SK-N-SH (cell line): ENCODE results near the gene ARHGEF7. TPM values are rescaled to one million over a fixed set of nuclear protein-coding genes. Genes with fewer than 3 reads are reported as not detected.
A peak's percentile ranks its signal among the peaks of the same experiment; 100 is the strongest.

Experiments used
- CTCF ChIA-PET: fragments of 300-600, 350-600 bp; formaldehyde crosslinking; extraction: SDS; loops from one replicate; lab custom pipeline; 2021; lab: Yijun Ruan, JAX
- POLR2A ChIA-PET: fragments of 350-600 bp; sonication (Branson Sonifier 250); formaldehyde crosslinking; extraction: SDS; loops from one replicate; lab custom pipeline; 2020; ENCODE audit warnings: antibody characterized with exemption, inconsistent platforms; lab: Yijun Ruan, JAX
- DNase-seq: peaks from one replicate; pipeline ENCODE4 v3.0.0; 2012
- H2AFZ ChIP-seq: fragments of 200-600 bp; sonication (generic); 2 replicates; pipeline ENCODE4 v1.8.1; 2016; ENCODE audit warnings: antibody characterized with exemption, mild to moderate bottlenecking, low read depth
- H3F3A ChIP-seq: fragments of 200-600 bp; sonication (generic); replicated peaks from 2 replicates; pipeline ENCODE3; 2016; ENCODE audit warnings: antibody characterized with exemption, mild to moderate bottlenecking; ENCODE audit not compliant: insufficient read depth
- H3K27ac ChIP-seq, 2 experiments: fragments of 200-500 bp in 1 of 2; fragments of 200-600 bp in 1 of 2; sonication (Bioruptor generic) in 1 of 2; sonication (generic), shearing (Covaris generic) in 1 of 2; 2 replicates each; pipeline versions ENCODE4 v1.5.1 to v1.6.1; 2014 to 2016; ENCODE audit warnings: low read depth in 2 of 2, inconsistent platforms in 1 of 2, low read length in 1 of 2, mild to moderate bottlenecking in 1 of 2, mixed read lengths in 1 of 2
- H3K27me3 ChIP-seq: fragments of 200-600 bp; sonication (generic), shearing (Covaris generic); 2 replicates; pipeline ENCODE4 v1.6.1; 2016; ENCODE audit warnings: mixed run types; ENCODE audit not compliant: insufficient read depth
- H3K36me3 ChIP-seq, 2 experiments: fragments of 200-500 bp in 1 of 2; fragments of 200-600 bp in 1 of 2; sonication (Bioruptor generic) in 1 of 2; sonication (generic) in 1 of 2; replicated peaks in 1 of 2; 2 replicates each; pipeline versions ENCODE3 to v1.5.1; 2014 to 2016; ENCODE audit warnings: low read length in 1 of 2, mild to moderate bottlenecking in 1 of 2; ENCODE audit not compliant: insufficient read depth in 2 of 2, control insufficient read depth in 1 of 2
- H3K4me1 ChIP-seq, 2 experiments: fragments of 200-500 bp in 1 of 2; fragments of 200-600 bp in 1 of 2; sonication (Bioruptor generic) in 1 of 2; sonication (generic), shearing (Covaris generic) in 1 of 2; 2 replicates each; pipeline versions ENCODE4 v1.5.1 to v1.6.1; 2014 to 2016; ENCODE audit warnings: low read depth in 1 of 2, low read length in 1 of 2, mixed run types in 1 of 2; ENCODE audit not compliant: insufficient read depth in 2 of 2, control insufficient read depth in 1 of 2
- H3K4me2 ChIP-seq: fragments of 200-600 bp; sonication (generic), shearing (Covaris generic); 2 replicates; pipeline ENCODE4 v1.6.1; 2017; ENCODE audit warnings: mixed run types
- H3K4me3 ChIP-seq, 2 experiments: fragments of 200-500 bp in 1 of 2; fragments of 200-600 bp in 1 of 2; sonication (Bioruptor generic) in 1 of 2; sonication (generic), shearing (Covaris generic) in 1 of 2; 2 replicates each; pipeline versions ENCODE4 v1.5.1 to v1.8.1; 2014 to 2016; ENCODE audit warnings: low read depth in 2 of 2, inconsistent platforms in 1 of 2, low read length in 1 of 2, mild to moderate bottlenecking in 1 of 2, mixed read lengths in 1 of 2, moderate library complexity in 1 of 2
- H3K79me2 ChIP-seq: fragments of 200-600 bp; sonication (generic); 2 replicates; pipeline ENCODE4 v1.8.1; 2017; ENCODE audit warnings: mild to moderate bottlenecking; ENCODE audit not compliant: insufficient read depth
- H3K9ac ChIP-seq: fragments of 200-600 bp; sonication (generic); 2 replicates; pipeline ENCODE4 v1.6.1; 2017; ENCODE audit warnings: mixed run types
- H3K9me2 ChIP-seq: fragments of 200-600 bp; sonication (generic); 2 replicates; pipeline ENCODE4 v1.6.1; 2017; ENCODE audit warnings: mixed run types
- H3K9me3 ChIP-seq: fragments of 200-600 bp; sonication (generic); 2 replicates; pipeline ENCODE4 v1.6.1; 2017; ENCODE audit warnings: mixed run types, mild to moderate bottlenecking, moderate library complexity
- H4K20me1 ChIP-seq: fragments of 200-600 bp; sonication (generic); 2 replicates; pipeline ENCODE4 v1.6.1; 2017; ENCODE audit warnings: mild to moderate bottlenecking, mixed run types; ENCODE audit not compliant: insufficient read depth
- ELF1 ChIP-seq: IDR thresholded peaks from 2 replicates; pipeline ENCODE4 v1.4.0; 2012
- EZH2phosphoT487 ChIP-seq: fragments of 200-600 bp; sonication (generic); IDR thresholded peaks from 2 replicates; pipeline ENCODE4 v1.6.1; 2017; ENCODE audit warnings: low read depth, mixed run types, mild to moderate bottlenecking, antibody characterized with exemption, moderate library complexity, borderline replicate concordance
- GABPA ChIP-seq: IDR thresholded peaks from 2 replicates; pipeline ENCODE4 v1.4.0; 2012; ENCODE audit warnings: low read depth, mild to moderate bottlenecking
- GATA2 ChIP-seq: sonication (generic); formaldehyde crosslinking; IDR thresholded peaks from 2 replicates; pipeline ENCODE4 v1.5.0; 2020; ENCODE audit warnings: mild to moderate bottlenecking, missing genetic modification reagents
- MEF2A ChIP-seq: IDR thresholded peaks from 2 replicates; pipeline ENCODE4 v1.4.0; 2012; ENCODE audit warnings: low read depth, borderline replicate concordance
- RAD21 ChIP-seq: IDR thresholded peaks from 2 replicates; pipeline ENCODE4 v1.6.1; 2012; ENCODE audit warnings: mild to moderate bottlenecking, low read length
- RFX5 ChIP-seq: IDR thresholded peaks from 2 replicates; pipeline ENCODE4 v1.6.1; 2012; ENCODE audit warnings: mild to moderate bottlenecking, improper control_type of control experiment, low read length
- SMC3 ChIP-seq: IDR thresholded peaks from 2 replicates; pipeline ENCODE4 v1.6.1; 2012; ENCODE audit warnings: low read depth, low read length, improper control_type of control experiment
- TAF1 ChIP-seq: IDR thresholded peaks from 2 replicates; pipeline ENCODE4 v1.6.1; 2012; ENCODE audit warnings: low read depth, mild to moderate bottlenecking, low read length, moderate library complexity, borderline replicate concordance
- TEAD4 ChIP-seq: IDR thresholded peaks from 2 replicates; pipeline ENCODE4 v1.4.0; 2012; ENCODE audit warnings: mild to moderate bottlenecking, borderline replicate concordance; ENCODE audit not compliant: insufficient read depth
- USF2 ChIP-seq: fragments of 150-350 bp; IDR thresholded peaks from 2 replicates; pipeline ENCODE4 v1.6.1; 2017; ENCODE audit warnings: antibody characterized with exemption, low read length, low read depth, borderline replicate concordance
- WGBS: methylation state at CpG from one replicate; pipeline ENCODE4 v1.1.6; 2017; ENCODE audit warnings: low lambda C conversion rate; 5-methylcytosine and 5-hydroxymethylcytosine counted together
- polyA plus RNA-seq, 3 experiments: library from polyadenylated mRNA; depleted of rRNA; stranded (reverse); fragments of >200 nt; gene quantifications; 2 replicates each; pipeline ENCODE4 v1.2.3, GENCODE V29; 2012
- TF ChIP-seq, protein P1 (sequence below): fragments of 200-600 bp; sonication (generic); IDR thresholded peaks from 2 replicates; pipeline ENCODE4 v1.6.1; 2017; ENCODE audit warnings: antibody characterized with exemption, mild to moderate bottlenecking, moderate library complexity

Gene ARHGEF7
- polyA plus RNA-seq, 1 of the 3 experiments (the other 2 are of a cell fraction), result 21.6 TPM

- TF ChIP-seq MEF2A (no peak), EZH2phosphoT487 (no peak), GATA2 (CRISPR knock-in tag) (no peak), ELF1 (no peak), TEAD4 (no peak)
Observed at GRCh38 chr13:111215081-111216047, 100.3 kb downstream of the ARHGEF7 start (continued).

- no peak overlapping the region for H3K4me3 ChIP-seq
- H4K20me1 ChIP-seq, result peaks cover 71% of the 10 kb centered on the region
- DNase-seq, result peak; percentile 61
- POLR2A ChIA-PET, result no interaction called here
- H3K4me2 ChIP-seq, result no peak overlapping the region
- no peaks in the 10 kb centered on the region for H3F3A ChIP-seq
- 83% methylated on average over 9 of the region's 15 CpGs for WGBS
- H3K27ac ChIP-seq, result no peak overlapping the region; a peak in 1 of 4 replicates
- CTCF ChIA-PET, result interaction anchor here (0.7 to 5.9 kb wide), 9 partner anchors 8 to 167 kb away, joined by 3 to 48 read pairs (median 5); no protein-coding TSS in a partner anchor
- peaks cover 85% of the 10 kb centered on the region for H3K79me2 ChIP-seq
- peaks cover 5 to 25% of the 10 kb centered on the region in 2 experiments; a peak in 3 of 4 replicates for H3K4me1 ChIP-seq
- no peaks in the 10 kb centered on the region for H3K9me3 ChIP-seq
- peaks cover 3 to 8% of the 10 kb centered on the region in 2 experiments for H3K36me3 ChIP-seq
- TF ChIP-seq GABPA, result no peak
- TF ChIP-seq RFX5, result no peak
- TF ChIP-seq TAF1, result no peak
- TF ChIP-seq, protein P1, sequence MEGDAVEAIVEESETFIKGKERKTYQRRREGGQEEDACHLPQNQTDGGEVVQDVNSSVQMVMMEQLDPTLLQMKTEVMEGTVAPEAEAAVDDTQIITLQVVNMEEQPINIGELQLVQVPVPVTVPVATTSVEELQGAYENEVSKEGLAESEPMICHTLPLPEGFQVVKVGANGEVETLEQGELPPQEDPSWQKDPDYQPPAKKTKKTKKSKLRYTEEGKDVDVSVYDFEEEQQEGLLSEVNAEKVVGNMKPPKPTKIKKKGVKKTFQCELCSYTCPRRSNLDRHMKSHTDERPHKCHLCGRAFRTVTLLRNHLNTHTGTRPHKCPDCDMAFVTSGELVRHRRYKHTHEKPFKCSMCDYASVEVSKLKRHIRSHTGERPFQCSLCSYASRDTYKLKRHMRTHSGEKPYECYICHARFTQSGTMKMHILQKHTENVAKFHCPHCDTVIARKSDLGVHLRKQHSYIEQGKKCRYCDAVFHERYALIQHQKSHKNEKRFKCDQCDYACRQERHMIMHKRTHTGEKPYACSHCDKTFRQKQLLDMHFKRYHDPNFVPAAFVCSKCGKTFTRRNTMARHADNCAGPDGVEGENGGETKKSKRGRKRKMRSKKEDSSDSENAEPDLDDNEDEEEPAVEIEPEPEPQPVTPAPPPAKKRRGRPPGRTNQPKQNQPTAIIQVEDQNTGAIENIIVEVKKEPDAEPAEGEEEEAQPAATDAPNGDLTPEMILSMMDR, result peak; percentile 43
- TF ChIP-seq USF2, result no peak
- no peak for TF ChIP-seq MEF2A
- peak; percentile 61 for TF ChIP-seq SMC3
- TF ChIP-seq RAD21, result peak; percentile 63
- no peak overlapping the region for H3K9ac ChIP-seq
- H2AFZ ChIP-seq, result no peak overlapping the region
- H3K27me3 ChIP-seq, result no peaks in the 10 kb centered on the region
- H3K9me2 ChIP-seq, result no peaks in the 10 kb centered on the region
Observed at GRCh38 chr13:111216166-111216960, 101.3 kb downstream of the ARHGEF7 start.
